ENCODE results near the gene TTC39C.
A peak's percentile ranks its signal among the peaks of the same experiment; 100 is the strongest.

Gene TTC39C

DNA sequence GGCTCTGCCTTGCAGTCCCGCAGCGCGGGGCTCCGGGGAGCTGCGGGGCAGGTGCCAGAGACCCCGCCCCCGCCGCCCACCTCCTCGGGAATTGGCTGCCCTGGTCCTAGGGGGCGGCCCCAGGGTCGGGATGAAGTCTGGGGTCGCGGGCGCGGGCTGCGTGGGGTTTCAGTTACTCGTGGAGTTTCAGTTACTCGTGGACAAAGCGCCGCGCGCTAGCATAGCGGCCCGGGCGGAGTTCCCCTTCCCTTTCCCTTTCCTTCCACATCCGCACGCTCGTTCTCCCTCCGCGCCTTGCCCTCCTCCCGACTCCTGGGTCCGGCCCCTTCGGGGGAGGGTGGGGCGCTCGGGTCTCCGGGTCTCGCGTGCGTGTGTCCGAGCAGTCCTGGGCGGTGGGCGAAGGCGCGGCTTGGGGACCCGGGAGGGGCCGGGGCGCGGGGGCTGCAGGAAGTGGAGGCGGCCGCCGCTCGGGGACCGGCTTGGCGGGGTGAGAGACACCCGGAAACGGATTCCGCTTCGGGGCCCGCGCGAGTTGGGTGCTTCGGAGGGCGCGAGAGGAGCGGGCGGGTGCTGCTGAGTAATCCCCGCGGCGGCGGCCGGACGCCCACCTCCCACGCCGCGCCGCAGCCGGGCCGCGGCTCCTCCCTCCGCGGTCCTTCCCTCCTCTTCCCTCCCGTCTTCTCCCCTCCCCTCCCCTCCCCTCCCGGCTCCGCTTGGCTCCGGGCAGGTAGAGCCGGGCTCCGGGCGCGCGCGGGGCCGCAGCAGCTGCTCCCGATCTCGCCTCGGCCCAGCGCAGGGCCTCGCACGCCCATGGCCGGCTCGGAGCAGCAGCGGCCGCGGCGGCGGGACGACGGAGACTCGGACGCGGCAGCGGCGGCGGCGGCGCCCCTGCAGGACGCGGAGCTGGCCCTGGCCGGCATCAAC lies at the start of gene TTC39C:
Gene TTC39C, plus strand, starts transcription at position 693 of the 924 bp plus-strand sequence. Its CDS starts 118 bp downstream, at position 811.
- peak; percentile 54 for DNase-seq (ENCODE audit: low spot score)

DNA sequence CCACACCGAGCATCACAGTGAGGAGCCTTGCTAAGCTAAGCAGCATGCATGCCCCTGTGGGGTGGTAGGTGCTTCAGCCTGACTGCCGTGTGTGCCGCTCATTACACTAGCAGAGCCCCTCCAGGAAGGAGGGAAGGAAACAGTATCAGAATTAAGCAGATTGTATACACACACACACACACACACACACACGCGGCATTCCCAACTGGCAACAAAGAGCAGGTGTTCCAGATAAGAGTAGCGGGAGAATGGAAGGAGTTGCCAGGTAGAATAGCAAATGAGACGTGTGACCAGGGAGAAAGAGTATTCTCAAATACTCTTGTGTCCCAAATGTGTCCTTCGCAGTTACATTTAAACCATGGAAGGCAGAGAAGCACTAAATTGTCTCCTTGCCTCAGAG lies 47.6 kb upstream of the TTC39C start:
- no peak for DNase-seq (ENCODE audit: low spot score)

DNA sequence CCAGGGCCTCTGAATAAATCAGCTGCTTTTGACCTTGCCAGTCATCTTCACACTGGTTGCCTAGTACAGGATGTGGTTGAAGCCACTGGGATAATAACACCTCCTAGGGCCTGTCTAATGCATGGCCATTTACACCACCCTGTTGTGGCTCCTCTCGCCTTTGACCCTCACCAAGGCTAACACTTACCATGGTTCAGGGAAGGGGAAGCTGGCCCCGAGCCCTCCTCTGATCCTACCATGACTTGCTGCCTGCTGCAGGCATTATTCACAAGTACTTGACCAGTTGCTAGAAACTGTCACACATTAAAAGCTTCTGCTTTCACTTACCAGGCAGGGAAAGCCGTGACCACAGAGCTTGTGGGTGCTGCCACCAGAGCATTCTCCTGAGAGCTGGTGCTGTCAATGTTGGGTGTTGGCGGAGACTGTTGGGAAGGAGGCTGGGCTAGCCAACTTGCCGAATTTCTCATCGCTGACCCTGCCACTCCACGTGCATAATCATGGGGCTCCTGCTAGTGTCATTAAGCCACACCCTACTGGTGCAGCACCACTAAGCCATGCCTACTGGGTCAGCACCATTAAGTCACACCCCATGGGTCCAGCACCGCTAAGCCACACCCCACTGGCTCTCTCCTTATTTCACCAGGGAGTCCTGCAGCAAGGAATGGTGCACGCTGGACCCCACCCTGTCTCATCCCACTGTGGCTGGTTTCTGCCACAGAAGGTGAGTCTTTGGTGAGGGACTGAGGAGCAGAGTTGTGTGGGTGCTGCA lies 47.0 kb upstream of the TTC39C start:
- DNase-seq (ENCODE audit: low spot score): no peak

DNA sequence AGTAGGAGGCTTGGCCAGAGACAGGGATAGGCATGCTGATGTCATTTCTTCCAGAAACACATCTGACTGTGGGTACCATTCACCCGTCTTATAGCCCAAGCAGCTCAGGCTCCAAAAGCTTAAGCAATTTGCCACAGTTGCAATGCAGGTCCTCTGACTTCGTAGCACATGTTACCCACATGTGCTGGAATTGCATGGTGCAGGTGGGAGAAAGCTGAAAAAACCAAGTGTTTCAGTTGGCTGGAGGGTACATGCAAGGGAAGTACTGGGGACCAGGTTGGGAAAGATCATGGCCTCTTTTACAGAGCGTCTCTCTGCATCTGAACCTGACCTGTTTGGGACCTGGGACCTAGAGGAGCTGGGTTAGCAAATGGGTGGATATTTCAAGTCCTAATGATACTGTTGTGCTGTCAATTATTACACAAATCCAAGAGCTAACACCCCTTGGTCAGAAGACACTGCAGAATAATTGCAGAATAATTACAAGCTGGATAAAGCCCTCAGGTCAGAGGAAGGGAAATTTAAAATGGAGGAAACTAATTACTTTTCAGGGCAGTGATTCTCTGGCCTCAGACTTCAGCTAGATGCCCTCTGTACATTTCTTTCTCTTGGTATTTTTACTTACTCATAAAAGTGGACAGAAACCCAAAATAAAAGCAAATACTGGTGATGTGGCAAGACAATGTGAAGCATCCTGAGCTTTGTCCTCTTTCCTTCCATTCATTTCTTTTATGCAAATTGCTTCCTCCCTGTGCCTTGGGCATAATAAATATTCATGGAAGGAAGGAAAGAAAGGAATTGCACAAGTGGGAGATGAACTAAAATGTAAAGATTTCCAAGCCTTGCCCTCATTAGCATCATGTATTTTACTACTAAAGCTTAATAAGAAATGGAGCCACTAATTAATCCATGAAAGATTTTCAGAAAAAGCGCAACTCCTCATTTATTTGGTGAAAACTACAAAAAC lies 45.6 kb upstream of the TTC39C start:
- no peak for DNase-seq (ENCODE audit: low spot score)

GRCh38 chr18:23969664-23970063 lies 44.9 kb upstream of the TTC39C start:
- DNase-seq (ENCODE audit: low spot score): no peak

DNA sequence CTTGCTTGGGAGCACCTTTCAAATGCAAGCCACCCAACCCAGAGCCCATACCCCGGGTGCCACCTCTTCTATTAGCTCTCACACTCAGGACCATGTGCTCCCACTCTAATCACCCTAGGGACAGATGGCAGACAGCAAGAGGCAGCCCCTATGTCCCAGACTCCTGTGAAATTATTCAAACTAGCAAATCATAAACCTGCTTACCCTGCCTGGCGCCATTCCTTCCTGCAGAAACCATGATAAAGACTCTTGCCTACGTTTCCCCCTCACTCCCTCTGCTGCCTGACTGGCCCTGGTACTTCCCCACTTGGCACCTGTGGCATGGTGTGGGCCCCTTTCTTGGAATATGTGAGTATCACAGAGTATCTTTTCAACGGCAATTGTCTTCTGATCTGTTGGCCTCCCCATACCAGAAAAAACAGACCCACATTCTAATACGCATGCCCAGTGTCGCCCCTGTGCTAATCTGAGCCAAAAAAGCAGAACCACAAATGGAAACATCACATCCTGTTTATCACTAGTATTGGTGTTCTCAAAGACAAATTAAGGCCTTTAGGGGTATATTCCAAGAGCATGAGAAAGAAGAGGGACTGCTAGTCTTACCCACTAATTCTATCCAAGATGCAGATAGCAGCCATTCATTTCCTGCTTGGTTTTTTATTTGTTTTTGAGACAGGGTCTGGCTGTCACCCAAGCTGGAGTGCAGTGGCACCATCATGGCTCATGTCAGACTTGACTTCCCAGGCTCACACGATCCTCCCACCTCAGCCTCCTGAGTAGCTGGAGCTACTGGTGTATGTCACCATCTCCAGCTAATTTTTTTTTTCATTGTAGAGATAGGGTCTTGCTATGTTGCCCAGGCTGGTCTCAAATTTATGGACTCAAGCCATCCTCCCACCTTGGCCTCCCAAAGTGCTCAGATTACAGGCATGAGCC lies 44.1 kb upstream of the TTC39C start:
- DNase-seq (ENCODE audit: low spot score): no peak

GRCh38 chr18:23971097-23971440 lies 43.5 kb upstream of the TTC39C start:
- DNase-seq (ENCODE audit: low spot score): no peak

DNA sequence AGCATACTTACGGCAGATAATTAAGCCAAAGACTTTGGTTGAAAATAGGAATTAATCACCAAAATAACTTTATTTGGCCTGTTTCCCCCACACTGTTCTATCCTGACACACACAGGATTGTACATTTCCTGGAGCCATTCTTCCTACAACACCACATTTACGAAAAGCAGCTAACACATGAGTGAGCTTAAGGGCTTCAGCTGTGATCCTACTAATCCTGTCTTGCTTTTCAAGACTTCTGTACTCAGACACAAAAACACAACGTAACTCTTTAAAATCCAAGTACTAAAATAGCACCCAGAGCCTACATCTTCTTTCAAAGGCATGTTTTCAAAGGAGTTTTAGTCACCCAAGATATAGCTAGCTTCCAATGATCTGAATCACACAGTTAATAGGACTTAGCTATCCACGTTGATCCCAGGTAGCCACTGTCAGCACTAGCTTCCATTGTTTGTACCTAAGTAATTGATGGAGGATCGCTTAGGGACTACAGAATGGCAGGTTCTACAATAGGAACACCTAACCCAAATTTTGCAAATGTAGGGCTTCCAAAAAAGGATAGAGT lies 42.8 kb upstream of the TTC39C start:
- no peak for DNase-seq (ENCODE audit: low spot score)

- no peak for DNase-seq (ENCODE audit: low spot score)
Measured at GRCh38 chr18:23972453-23972852, 42.1 kb upstream of the TTC39C start.

GRCh38 chr18:23977103-23977502 lies 37.5 kb upstream of the TTC39C start:
- no peak for DNase-seq (ENCODE audit: low spot score)

DNA sequence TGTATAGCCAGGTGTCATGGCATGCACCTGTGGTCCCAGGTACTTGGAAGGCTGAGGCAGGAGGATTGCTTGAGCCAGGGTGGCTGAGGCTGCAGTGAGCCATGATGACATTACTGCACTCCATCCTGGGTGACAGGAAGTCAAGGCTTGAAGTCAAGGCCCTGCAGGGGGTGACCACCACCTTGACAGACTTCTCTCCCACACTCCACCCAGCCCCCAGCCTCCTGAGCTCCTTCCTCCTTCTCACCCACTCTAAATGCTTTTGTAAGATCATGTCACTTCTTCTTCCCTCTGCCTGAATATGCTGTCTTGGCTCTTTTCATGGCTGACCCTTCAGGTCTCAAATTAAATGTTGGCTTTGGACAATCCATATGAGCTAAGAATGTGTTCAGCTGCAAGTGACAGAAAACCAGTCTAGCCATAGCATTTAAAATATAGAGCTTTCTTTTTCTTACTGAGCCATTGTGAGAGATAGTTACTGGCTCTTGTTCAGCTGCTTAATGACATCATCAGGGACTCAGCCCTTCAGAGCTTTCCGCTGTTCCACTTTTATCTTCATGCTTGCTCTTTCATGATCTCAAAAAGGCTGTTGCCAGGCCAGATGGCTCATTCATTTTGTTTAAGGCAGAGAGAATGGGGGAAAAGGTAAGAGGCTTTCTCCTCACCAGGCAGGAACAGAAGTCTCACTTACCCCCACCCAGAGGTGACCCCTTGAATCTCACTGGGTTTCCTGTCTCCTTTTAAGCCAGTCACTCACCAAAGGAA lies 36.7 kb upstream of the TTC39C start:
- no peak for DNase-seq (ENCODE audit: low spot score)

DNA sequence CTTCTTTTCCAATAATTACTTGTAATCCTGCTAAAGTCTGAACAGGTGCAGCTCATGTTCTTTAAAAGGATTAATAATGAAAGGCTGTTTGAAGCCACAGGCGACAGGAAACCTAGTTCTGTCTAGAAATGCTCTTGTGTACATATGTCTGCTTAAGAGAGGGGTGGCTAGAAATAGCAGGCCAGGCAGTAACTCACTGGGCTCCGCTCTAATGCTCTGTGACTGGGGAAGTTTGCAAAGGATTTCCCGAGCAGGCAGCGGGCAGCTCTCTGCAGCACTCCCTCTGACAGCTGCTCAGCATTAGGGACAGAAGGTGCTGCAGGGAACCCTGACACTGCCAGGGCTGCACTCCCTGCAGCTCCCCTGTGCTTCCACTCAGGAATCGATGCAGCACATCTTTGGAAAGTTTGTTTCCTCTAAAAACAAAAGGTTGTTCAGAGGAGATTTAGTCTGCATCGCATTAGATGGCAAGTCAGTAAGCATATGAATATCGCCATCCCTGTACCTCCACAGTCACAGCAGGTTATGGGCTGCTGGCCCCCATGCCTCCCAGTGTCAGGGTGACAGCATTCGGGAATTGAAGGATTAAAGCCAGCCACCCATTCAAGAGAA lies 33.1 kb upstream of the TTC39C start:
- DNase-seq (ENCODE audit: low spot score): no peak

- DNase-seq (ENCODE audit: low spot score): no peak
Measured at GRCh38 chr18:23982155-23983079, 32.1 kb upstream of the TTC39C start.

DNA sequence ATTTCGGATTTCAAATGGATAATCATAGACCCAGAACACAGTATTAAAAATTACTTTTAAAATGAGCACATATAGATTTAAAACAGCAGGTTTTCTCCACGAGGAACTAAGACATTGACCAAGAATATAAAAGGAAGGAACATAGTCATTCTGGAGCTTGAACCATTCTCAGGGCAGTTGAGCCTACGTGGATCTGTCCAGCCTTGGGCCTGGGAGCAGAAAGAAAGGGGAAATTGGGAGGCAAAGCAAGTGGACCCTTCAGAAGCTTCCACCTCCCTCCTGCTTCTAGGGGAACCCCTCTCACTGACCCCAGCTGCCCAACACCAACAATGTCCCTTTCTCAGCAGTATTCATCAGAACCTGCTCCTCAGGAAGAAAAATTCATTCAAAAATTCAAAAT lies 31.4 kb upstream of the TTC39C start:
- DNase-seq (ENCODE audit: low spot score): no peak

DNA sequence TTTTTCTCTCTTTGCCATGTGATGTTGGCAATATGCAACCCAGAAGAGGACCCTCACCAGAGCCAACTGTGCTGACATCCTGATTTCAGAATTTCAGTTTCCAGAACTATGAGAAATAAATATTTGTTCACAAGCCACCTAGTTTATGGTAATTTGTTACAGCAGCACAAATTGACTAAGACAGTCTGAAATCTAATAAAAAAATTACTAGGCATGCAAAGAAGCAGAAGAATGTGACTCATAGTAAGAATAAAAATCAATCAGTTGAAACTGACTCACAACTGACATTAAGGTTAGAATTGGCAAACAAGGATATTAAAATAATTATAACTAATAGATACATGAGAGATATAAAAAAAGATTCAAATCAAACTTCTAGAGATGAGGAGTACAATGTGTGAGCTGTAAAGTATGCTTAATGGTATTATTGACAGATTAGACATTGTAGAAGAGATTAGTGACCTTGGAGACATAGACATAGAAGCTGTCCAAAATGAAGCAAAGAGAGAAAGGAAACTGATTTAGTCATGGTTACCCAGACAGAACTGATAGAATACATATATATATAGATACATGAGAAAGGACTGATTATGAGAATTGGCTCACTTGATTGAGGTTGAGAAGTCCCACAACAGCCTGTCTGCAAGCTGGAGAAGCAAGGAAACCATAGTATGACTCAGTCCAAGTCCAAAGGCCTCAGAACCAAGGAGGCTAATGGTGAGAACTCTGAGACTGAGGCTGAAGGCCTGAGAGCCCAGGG lies 27.8 kb upstream of the TTC39C start:
- DNase-seq (ENCODE audit: low spot score): no peak

GRCh38 chr18:23990474-23991410 lies 23.8 kb upstream of the TTC39C start:
- no peak for DNase-seq (ENCODE audit: low spot score)

Measured in LoVo (cell line).